ENCODE results near the gene STPG1. TPM values are rescaled to one million over a fixed set of nuclear protein-coding genes. Genes with fewer than 3 reads are reported as not detected.

STPG1 gene
- total RNA-seq, 2 donors from 2014 or later, result 4.6 to 6.6 TPM

DNA sequence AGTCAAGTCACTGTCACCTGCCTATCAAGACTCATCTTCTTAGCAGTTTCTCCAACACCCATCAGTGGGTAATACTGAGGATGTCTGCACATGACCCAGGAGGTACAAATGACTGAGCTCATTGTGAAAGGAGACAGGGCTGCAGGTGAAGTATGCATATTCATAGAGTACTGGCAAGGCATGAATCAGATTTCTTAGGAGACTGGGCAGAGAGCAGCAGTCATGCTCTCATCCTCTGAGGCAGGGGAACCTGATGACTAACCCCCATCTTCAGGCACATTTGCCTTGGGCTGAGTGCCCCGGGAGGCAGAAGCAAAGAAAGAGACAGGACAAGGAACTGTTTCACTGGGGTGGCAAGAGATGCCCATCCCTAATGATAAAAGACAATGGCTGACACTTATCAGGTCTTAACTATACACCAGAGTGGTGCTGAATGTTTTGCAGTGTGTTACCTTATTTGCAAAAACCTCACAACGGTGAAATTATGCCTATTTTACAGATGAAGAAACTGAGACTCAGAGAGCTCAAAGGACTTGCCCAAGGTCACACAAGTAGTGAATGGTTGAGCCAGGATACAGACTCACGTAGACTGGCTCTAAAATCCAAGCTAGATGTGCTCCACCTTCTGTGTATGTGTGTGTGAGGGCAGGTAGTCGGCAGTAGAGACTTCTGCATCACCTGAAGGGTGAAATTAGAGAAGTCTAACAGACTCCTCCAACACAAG lies 103.7 kb downstream of the STPG1 start:
- ATAC-seq, result no peak
- intact Hi-C loops (cut with DNase I), result no loop called here
- no peak for DNase-seq

DNA sequence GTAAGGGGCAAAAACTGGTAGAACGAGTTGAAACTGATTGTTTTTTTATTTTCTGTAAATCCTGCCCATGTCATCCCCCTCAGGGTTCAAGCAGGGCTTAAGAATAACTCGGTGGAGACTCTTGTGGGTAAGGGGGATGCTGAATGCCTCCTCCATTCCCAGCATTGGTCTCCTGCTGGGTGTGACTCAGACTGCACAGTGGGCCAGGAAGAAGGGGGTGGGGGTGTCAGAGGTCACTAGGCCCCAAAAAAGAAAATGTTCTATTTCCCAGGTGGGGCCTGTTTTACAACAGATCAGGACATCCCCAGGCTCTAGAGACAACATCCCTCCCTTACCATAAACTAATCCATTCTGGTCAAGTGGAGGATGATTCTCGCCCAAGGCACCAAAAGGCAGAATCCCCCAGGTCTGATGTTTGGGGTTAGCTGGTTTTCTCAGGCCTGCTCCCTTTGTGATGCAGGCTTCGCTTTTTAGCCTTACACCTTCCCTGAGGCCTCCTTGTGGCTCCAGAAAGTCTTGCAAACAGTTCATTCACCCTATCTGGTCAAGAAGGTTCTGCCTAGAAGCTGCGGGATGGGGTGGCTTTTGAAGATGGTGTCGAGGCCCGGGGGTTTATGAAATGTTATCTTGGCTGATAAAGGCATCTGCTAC lies 105.1 kb downstream of the STPG1 start:
- no peak for DNase-seq
- no peak for ATAC-seq
- intact Hi-C loops (cut with DNase I), result no loop called here

Other genes with a start within 250 kb of the STPG1 start
- 1 to 10 TPM; 4.0 to 5.9 TPM for gene IFNLR1, start 226.5 kb downstream of the STPG1 start, total RNA-seq
- gene GRHL3, start 94.4 kb downstream of the STPG1 start, total RNA-seq, result under 1 TPM in 1 of 2 donors, not detected in 1; 0.26 TPM
- 10 to 100 TPM; 20.4 to 26.2 TPM for gene NIPAL3, start 2.0 kb upstream of the STPG1 start, total RNA-seq
- 1 to 10 TPM; 5.8 to 6.1 TPM for gene RCAN3, start 89.1 kb upstream of the STPG1 start, total RNA-seq
- gene NCMAP, start 142.3 kb upstream of the STPG1 start, total RNA-seq, result under 1 TPM; 0.16 to 0.18 TPM
- 10 to 100 TPM; 60.4 to 89.9 TPM for gene SRRM1, start 229.5 kb upstream of the STPG1 start, total RNA-seq

Data from left cardiac atrium (tissue), 4 donors.